GM21381 (cell line): ENCODE results near the gene ARIH1.
"Not testable (repeated sequence)": the region's sequence is repeated elsewhere in the genome, so short reads cannot be mapped to it uniquely, and the experiment has no call there.

ENCODE experiments used
- ATAC-seq: cut with Tn5 transposase; IDR thresholded peaks from one replicate; pipeline ENCODE4 v1.9.1; 2021; ENCODE audit warnings: mild to moderate bottlenecking, moderate library complexity; ENCODE audit not compliant: unreplicated experiment

Gene ARIH1, protein sequence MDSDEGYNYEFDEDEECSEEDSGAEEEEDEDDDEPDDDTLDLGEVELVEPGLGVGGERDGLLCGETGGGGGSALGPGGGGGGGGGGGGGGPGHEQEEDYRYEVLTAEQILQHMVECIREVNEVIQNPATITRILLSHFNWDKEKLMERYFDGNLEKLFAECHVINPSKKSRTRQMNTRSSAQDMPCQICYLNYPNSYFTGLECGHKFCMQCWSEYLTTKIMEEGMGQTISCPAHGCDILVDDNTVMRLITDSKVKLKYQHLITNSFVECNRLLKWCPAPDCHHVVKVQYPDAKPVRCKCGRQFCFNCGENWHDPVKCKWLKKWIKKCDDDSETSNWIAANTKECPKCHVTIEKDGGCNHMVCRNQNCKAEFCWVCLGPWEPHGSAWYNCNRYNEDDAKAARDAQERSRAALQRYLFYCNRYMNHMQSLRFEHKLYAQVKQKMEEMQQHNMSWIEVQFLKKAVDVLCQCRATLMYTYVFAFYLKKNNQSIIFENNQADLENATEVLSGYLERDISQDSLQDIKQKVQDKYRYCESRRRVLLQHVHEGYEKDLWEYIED

DNA sequence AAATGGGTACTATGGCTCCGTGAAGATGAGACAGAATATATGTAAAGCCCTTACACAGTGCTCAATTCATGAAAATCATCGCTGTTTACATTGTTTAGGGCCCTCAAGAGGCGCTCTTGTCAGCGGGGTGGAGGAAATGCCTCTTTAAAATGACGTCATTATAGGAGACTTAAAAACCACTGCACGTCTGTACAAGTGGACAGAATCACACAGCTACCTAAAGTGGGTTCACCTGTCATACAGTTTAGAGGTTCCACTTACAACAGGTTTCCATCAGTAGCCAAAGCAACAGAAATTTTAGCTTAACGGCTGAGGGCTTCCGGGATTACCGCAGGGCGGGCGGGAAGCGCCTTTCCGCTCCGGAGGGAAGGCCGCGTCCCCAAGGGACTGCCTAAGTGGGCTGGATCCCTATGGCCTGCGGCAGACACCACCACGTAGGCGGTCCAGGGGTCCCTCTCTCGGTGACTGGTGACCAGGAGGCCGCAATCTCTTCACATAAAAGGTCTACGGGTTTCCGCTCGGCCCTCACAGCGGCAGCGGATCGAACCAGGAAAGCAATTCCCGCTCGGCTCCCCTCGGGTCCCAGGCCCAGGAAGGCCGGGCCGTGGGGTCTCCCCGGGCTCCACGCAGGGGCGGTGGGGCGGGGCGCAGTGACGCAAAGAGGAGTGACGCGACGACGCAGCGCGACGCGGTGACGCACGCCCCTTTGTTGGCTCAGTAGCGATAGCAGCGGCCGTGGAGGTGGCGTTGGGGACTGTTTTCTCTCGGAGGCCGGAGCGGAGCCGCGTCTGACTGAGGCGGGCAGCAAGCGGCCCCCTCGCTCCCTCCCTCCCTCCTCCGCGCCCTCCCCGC lies at the start of gene ARIH1:
Gene ARIH1, plus strand, starts transcription at position 717 of the 852 bp plus-strand sequence. CDS start 310 bp downstream, outside the sequence.
- ATAC-seq = peak; percentile 70

DNA sequence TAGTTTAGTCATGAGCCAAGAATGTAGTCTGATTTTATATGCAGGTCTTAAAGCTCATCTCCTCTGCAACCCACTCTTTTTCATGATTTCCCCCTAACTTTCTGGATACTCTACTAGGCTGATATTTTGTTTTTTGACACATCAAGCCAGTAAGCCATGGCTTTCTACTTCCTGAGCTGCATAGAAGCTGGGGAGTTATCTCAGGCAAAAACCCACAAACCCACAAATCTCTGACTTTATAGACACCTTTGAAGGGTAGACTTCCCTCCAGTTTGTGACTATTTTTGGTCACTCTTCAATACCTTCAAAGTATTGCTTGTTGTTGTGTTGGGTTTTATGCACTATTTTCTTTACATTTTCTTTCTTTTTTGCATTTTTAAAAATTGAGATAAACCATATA lies 47.4 kb upstream of the ARIH1 start:
- no peak for ATAC-seq

DNA sequence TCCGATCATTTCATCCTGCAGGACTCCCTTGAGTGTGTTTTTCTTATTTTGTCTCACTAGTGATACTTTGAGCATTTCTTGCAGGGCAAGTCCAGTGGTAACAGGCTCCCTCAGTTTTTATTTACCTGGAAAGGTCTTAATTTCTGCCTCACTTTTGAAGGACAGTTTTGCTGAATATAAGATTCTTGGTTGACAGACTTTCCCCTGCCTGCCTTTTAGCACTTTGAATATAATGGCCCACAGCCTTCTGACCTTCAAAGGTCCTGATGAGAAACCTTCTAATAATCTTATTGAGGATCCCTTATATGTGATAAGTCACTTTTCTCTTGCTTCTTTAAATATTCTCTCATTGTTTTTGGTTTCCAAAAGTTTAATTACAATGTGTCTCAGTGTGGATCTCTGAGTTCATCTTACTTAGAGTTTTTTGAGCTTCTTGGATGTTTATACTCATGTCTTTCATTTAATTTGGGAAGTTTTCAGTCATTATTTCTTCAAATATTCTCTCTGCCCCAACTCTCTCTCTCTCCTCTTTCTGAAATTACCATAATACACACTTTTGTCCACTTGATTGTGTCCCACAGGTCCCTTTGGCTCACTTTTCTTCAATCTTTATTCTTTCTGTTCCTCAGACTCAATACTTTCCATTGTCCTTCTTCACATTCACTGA lies 36.3 kb upstream of the ARIH1 start:
- ATAC-seq = no peak

DNA sequence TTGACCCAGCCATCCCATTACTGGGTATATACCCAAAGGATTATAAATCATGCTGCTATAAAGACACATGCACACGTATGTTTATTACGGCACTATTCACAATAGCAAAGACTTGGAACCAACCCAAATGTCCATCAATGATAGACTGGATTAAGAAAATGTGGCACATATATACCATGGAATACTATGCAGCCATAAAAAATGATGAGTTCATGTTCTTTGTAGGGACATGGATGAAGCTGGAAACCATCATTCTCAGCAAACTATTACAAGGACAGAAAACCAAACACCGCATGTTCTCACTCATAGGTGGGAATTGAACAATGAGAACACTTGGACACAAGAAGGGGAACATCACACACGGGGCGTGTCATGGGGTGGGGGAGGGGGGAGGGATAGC lies 31.3 kb upstream of the ARIH1 start:
- ATAC-seq = not testable (repeated sequence)

DNA sequence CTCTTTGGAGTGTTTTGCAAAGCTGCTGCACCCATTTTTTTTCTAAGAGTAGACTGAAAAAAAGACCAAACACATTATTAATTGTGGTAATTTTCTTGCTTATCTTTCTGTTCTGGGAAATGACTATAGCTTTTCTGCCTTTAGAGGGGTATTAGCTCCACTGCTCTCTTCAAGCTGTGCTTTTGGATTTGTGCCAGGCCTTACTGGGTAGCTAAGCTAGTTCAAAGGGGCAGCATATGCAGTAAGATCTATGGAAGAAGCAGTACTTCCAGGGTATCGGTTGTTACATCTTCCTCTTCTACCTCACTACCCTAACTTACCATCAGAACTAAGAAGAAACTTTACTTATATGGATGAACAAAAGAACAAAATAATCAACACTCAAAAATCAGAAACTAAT lies 28.7 kb upstream of the ARIH1 start:
- no peak for ATAC-seq

DNA sequence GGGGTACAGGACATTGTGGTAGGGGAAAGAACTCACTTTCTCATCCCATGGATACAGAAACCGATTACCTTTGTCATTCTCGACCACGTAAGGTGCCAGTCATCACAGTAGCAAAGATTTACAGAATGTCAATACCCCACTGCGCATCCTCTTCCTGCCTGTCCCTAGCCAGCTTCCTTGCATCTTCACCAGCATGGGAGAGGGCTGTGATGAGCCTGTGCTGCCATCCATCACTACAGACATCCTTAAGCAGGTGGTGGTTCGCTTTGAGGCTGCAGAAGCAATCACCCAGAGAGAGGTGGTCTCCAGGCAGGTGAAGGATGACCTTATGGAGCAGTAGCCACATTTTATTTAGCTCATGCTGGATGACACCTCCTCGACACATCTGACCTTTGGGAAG lies 23.3 kb upstream of the ARIH1 start:
- ATAC-seq = no peak

DNA sequence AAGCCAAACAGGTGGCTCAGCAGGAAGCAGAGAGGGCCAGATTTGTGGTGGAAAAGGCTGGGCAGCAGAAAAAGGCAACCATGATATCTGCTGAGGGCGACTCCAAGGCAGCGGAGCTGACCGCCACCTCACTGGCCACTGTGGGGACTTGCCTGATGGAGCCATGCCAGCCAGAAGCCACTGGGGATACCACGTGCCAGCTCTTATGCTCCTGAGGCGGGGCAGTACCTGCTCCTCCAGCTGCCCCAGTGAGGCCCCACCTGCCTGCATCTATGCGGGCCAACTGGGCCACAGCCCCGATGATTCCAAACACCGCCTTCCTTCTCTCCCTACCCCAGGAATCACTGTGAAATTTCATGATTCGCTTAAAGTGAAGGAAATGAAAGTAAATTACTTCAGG lies 22.9 kb upstream of the ARIH1 start:
- no peak for ATAC-seq

DNA sequence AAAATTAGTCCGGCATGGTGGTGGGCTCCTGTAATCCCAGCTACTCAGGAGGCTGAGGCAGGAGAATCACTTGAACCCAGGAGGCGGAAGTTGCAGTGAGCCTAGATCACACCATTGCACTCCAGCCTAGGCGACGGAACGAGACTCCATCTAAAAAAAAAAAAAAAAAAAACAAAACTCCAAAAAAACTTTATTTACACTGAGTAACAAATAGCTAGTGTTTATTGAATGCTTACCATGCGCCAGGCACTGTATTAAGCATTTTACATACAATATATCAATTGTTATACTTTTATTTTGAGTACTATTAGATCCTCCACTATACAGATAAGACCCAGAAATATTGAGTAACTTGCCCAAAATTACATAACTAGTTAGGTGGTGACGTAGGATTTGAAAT lies 17.4 kb upstream of the ARIH1 start:
- no peak for ATAC-seq

DNA sequence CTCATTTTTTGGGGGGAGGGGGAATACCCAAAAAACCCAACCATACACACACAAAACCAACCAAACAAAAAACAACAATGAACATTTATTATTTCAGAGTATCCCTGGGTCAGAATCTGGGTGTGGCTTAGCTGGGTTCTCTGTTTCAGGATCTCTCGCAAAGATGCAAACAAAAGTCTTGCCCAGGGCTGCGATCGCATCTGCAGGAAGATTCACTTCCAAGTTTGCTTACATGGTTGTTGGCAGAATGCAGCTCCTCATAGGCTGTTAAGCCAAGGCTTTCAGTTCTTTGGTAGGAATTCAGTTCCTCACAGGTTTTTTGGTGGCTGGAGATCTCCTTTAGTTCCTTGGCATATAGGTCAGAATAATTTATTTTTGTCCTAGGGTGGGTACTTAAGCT lies 13.7 kb upstream of the ARIH1 start:
- ATAC-seq = no peak

DNA sequence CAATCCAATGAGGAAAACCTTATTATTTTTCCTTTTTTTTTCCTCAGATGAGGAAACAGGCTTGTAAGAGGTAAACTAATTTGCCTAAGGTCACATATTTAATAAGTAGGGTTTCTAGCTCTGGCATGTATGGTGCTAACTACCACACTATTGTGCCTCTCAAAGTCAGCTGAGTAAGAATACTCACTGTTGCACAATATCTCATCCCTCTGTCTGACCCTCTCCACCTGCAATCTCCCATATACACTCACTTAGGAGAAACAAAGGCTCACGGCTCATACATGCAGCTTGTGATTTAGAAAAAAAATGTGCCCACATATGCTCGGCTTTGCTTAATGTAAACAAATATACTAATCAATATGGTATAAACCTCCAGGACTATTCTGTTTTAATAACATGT lies 10.4 kb upstream of the ARIH1 start:
- ATAC-seq = no peak

DNA sequence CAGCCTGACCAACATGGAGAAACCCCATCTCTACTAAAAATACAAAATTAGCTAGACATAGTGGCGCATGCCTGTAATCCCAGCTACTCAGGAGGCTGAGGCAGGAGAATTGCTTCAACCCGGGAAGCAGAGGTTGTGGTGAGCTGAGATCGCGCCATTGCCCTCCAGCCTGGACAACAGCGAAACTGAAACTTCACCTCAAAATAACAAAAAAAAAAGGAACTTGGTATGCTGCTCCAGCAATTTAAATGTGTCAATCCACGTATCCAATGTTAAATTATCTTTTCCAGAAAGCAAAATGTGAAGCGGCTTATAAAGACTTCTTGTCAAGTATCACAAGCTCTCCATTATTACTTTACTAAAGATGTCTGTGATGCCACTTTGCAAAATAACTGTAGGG lies 9.9 kb upstream of the ARIH1 start:
- ATAC-seq = no peak

DNA sequence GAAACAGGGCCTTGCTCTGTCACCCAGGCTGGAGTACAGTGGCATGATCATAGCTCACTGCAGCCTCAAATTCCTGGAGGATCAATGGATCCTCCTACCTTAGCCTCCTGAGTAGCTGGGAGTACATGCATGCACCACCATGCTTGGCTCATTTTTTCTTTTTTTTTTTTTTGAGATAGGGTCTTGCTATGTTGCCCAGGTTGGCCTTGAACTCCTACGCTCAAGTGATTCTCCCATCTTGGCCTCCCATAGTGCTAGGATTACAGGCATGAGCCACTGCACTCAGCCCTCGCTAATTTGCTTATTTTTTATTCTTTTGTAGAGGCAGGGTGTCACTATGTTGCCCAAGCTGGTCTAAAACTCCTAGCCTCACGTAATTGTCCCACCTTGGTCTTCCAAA lies 6.0 kb upstream of the ARIH1 start:
- no peak for ATAC-seq

DNA sequence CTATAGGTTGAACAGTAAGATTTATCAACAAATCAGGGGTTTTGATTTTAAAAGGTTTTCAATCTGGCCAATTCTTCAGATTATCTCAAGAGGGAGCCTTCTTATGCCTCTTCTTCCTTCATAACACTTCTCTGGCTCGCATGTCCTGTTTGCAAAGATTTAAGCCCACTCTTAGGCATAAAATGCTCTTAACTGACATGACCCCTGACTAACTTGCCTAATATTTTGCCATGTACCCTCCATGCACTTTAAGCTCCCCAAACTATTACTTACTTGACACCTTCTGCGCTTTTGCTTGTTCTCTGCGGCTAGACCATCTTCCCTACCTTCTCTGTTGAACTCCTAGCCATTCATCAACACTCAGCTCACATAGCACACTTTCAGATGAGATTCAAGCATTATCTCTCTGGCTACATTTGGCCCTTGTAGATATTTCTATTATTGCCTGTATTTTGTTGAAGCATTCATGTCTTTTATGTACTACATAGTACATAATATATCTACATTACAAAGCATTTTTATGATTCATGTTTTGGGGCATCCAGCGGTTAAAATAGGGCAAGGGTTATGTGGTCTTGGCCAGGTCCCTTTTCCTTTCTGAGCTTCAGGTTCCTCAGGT lies 1.0 kb upstream of the ARIH1 start:
- no peak for ATAC-seq

DNA sequence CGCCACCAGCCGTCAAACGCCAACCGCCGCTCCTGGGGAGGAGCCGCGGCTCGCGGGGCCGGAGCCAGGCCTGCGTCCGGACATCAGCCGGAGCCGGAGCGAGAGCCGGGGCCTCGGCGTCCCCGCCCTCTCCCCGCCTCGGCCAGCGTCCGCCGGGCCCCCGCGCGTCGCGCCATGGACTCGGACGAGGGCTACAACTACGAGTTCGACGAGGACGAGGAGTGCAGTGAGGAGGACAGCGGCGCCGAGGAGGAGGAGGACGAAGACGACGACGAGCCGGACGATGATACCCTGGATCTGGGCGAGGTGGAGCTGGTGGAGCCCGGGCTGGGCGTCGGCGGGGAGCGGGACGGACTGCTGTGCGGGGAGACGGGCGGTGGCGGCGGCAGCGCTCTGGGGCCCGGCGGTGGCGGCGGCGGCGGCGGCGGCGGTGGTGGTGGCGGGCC lies 359 bp downstream of the ARIH1 start:
- ATAC-seq = no peak

DNA sequence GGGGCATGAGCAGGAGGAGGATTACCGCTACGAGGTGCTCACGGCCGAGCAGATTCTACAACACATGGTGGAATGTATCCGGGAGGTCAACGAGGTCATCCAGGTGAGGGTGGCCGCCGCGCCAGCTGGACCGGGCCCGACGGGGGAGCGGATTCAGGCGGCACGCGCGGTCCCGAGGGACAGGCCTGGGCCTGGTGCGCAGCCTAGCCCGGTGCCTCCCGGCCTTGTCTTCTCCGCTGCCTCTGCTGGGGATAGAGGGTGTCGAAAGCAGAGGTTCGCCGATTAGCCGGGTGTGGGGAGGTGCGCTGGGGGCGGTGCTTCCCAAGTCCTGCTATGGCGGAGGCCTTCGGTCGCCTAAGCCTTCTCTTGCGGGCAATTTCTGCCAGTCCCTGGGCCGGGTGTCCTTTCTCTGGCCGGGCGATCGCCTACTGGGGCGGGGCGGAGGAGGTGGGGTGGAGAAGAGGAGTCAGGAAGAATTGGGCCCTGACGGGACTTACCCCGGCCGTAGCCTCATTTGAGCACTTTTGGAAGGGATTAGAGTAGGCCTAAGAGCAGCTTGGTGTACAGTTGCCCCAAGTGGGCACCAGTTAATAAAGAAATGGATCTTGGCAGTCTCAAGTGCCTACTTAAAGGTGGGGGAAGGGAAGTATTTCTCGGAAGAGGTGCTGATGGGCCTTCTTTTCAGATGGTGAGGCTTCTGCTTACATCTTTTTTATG lies 940 bp downstream of the ARIH1 start:
- ATAC-seq = peak; percentile 35

DNA sequence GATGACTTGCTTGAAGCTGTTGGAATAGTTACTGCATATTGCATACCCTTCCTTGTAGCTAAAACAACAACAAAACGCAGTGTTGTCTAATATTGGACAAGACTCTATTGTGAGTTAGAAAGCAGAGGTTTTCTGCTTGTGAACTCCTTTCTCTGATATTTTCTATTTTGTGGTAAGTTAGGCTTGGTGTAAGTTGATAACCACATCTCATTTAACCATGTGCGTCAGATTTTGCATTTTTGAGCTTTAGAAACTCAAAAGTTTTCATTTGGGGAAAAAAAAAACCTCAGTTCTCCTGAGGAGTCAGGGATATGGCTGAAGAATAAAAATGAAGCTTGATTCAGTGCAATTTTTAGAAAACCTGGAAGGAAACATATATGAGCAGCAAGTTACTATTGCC lies 1.5 kb downstream of the ARIH1 start:
- no peak for ATAC-seq

DNA sequence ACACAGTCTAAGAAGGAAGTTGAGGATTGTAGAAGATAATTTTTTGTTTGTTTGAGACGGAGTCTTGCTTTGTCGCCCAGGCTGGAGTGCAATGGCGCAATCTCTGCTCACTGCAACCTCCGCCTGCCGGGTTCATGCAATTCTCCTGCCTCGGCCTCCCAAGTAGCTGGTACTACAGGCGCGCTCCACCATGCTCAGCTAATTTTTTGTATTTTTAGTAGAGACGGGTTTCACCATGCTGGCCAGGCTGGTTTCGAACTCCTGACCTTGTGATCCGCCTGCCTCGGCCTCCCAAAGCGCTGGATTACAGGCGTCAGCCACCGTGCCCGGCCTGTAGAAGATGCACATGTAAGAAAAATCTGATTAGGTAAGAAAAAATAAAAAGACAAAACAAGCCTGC lies 2.2 kb downstream of the ARIH1 start:
- ATAC-seq = not testable (repeated sequence)

DNA sequence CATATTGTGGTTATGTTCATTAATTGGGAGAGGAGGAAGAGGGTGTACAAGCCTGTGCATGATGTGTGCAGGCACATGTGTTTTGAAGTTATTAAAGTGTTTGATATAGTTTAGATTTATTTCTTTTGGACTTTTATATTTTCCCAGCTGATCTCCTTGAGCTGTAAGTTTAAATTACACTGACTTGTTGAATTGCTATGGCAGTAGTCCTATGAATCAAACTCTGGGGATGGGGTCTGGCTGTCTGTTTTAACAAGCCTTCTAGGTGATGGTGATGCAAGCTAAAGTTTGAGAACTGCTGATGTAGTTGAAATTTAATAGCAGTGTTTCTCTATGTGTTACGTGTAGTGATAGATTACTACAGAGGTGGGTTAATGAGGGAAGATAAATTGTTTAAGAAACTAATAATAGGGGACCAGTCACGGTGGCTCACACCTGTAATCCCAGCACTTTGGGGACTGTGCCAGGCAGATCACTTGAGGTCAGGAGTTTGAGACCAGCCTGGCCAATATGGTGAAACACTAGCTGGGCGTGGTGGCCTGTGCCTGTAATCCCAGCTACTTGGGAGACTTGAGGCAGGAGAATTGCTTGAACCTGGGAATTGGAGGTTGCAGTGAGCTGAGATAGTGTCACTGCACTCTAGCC lies 7.0 kb downstream of the ARIH1 start:
- no peak for ATAC-seq

DNA sequence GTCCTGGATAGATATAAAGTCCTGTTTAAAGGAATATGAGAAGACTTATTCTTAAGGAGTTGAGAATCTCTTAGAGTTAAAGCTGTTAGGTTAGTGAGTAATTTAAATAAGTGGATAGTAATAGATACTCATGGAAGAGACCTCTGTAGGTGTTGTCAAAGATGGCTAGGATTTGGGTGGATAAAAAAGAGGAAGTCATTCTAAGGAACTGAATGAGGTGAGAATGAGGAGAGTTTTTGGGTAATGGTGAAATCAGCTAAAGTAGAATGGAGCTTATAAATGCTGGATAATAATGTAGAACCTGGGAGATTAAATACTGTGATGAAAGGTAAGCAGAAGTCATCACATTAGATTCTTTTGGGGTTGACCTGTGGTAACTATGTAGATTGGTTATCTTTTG lies 8.1 kb downstream of the ARIH1 start:
- ATAC-seq = no peak

DNA sequence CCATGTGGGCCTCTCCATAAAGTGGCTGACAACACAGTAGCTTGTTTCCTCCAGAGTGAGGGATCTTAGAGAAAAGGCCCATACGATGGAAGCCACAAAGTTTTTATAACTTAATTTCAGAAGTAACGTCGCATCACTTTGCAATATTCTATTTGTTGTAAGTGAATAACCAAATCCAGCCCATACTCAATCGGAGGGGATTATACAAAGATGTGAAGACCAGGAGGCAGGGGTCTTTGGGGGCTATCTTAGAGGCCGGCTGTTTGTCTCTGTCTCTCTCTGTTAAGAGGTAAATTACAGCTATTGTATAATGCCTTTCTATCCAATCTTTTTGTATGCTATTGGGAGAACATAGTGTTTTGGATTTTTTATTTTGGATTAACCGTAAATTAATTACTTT lies 9.1 kb downstream of the ARIH1 start:
- no peak for ATAC-seq
